HG03060 (cell line): Measurements from ENCODE around the gene RASSF4.

Experiments used
- ATAC-seq: cut with Tn5 transposase; IDR thresholded peaks from one replicate; pipeline ENCODE4 v1.9.1; 2021; ENCODE audit warnings: low read depth, moderate number of reproducible peaks; ENCODE audit not compliant: unreplicated experiment

Gene RASSF4

GRCh38 chr10:44961230-44961571 is 1.6 kb downstream of the RASSF4 start:
- ATAC-seq: no peak

- no peak for ATAC-seq
Measured at GRCh38 chr10:44961931-44962750, 2.5 kb downstream of the RASSF4 start.

GRCh38 chr10:44962870-44963738 is 3.5 kb downstream of the RASSF4 start:
- no peak for ATAC-seq

GRCh38 chr10:44963772-44964633 is 4.4 kb downstream of the RASSF4 start:
- ATAC-seq: no peak

- ATAC-seq: no peak
Measured at GRCh38 chr10:44965104-44965503, 5.5 kb downstream of the RASSF4 start.

- no peak for ATAC-seq
Measured at GRCh38 chr10:44965651-44966097, 6.1 kb downstream of the RASSF4 start.

- no peak for ATAC-seq
Measured at GRCh38 chr10:44966129-44966815, 6.7 kb downstream of the RASSF4 start.

- ATAC-seq: no peak
Measured at GRCh38 chr10:44966816-44967509, 7.4 kb downstream of the RASSF4 start.

- ATAC-seq: no peak
Measured at GRCh38 chr10:44967616-44968015, 8.0 kb downstream of the RASSF4 start.

GRCh38 chr10:44968091-44968490 is 8.5 kb downstream of the RASSF4 start:
- no peak for ATAC-seq

- ATAC-seq: no peak
Measured at GRCh38 chr10:44968500-44969400, 9.1 kb downstream of the RASSF4 start.

GRCh38 chr10:44969854-44970253 is 10.3 kb downstream of the RASSF4 start:
- no peak for ATAC-seq

GRCh38 chr10:44970812-44971395 is 11.3 kb downstream of the RASSF4 start:
- ATAC-seq: no peak

- no peak for ATAC-seq
Measured at GRCh38 chr10:44971434-44971833, 11.8 kb downstream of the RASSF4 start.

GRCh38 chr10:44971935-44972757 is 12.5 kb downstream of the RASSF4 start:
- ATAC-seq: no peak

GRCh38 chr10:44972874-44973306 is 13.3 kb downstream of the RASSF4 start:
- no peak for ATAC-seq
